Neuron (in vitro differentiated cells): ENCODE data around the gene PPP6R3.

Source experiments
- H2AFZ ChIP-seq: one replicate; pipeline ENCODE4 v1.6.1; 2013; ENCODE audit warnings: low read depth, mild to moderate bottlenecking, inconsistent platforms, low read length, moderate library complexity
- H3K27me3 ChIP-seq: one replicate; pipeline ENCODE4 v1.6.1; 2013; ENCODE audit warnings: low read length; ENCODE audit not compliant: insufficient read depth
- H3K36me3 ChIP-seq: one replicate; pipeline ENCODE4 v1.6.1; 2013; ENCODE audit warnings: low read length; ENCODE audit not compliant: insufficient read depth
- H3K4me1 ChIP-seq: one replicate; pipeline ENCODE4 v1.6.1; 2013; ENCODE audit warnings: low read length; ENCODE audit not compliant: insufficient read depth
- H3K4me3 ChIP-seq: 2 replicates; pipeline ENCODE4 v1.5.1; 2013; ENCODE audit warnings: mild to moderate bottlenecking, low read length, moderate library complexity
- H3K9me3 ChIP-seq: one replicate; pipeline ENCODE4 v1.6.1; 2013; ENCODE audit warnings: low read length

The PPP6R3 gene

DNA sequence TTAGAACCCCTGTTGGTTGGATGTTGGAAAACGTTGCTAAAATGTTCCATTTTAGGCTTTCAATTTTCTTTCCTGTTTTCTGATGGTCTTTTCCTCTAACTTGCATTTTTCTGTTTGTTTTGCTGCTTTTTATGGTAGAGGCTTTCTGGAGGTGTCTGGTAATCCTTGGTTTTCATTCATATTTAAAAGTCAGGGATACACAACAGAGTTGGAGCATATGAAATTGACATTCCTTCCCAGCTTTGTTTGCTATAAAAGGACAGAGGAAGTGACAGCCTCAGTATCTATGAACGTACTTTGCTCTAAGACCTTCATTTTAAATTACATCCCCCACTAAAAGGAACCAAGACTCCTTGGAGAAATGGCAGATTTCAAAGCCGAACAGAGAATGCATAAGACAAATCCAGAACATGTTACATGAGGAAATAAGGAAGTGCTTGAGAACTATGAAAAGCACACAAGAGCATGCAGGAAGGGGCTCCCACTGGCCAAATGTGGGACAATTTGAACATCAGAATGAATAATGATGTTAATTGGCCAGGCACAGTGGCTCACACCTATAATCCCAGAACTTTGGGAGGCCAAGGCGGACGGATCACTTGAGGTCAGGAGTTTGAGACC is 56.7 kb downstream of the PPP6R3 start:
- Histone ChIP-seq H3K36me3 (peaks cover 62% of the 10 kb centered on the region), H3K9me3 (no peaks in the 10 kb centered on the region), H3K4me3 (no peak overlapping the region), H3K4me1 (no peaks in the 10 kb centered on the region), H2AFZ (no peak overlapping the region), H3K27me3 (no peaks in the 10 kb centered on the region)

DNA sequence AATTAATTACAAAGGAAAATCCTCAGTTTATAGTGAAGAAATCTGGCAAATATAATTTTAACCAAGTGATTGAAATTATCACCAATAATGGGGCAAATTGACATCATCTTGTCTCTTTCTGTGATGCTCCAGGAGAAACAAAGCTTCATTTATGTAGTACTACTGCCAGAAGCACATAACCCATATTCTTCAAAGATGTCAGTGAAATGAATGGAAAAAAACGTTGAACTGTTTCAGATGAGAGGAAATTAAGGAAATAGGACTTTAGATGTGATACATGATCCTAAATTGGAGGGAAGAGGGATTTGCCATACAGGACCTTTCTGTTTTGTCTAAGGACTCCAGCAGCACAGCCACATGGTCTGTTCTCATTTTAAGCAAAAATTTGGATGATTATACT is 57.6 kb downstream of the PPP6R3 start:
- no peaks in the 10 kb centered on the region for H3K9me3 ChIP-seq
- H2AFZ ChIP-seq: no peak overlapping the region
- H3K27me3 ChIP-seq: no peaks in the 10 kb centered on the region
- no peak overlapping the region for H3K4me3 ChIP-seq
- no peaks in the 10 kb centered on the region for H3K4me1 ChIP-seq
- peaks cover 63% of the 10 kb centered on the region for H3K36me3 ChIP-seq

- H3K4me1 ChIP-seq: no peaks in the 10 kb centered on the region
- H3K4me3 ChIP-seq: no peak overlapping the region
- H3K27me3 ChIP-seq: no peaks in the 10 kb centered on the region
- peaks cover 68% of the 10 kb centered on the region for H3K36me3 ChIP-seq
- H2AFZ ChIP-seq: no peak overlapping the region
- H3K9me3 ChIP-seq: no peaks in the 10 kb centered on the region
Observed at GRCh38 chr11:68521969-68522652, 61.6 kb downstream of the PPP6R3 start.

- H2AFZ ChIP-seq: no peak overlapping the region
- H3K27me3 ChIP-seq: no peaks in the 10 kb centered on the region
- H3K36me3 ChIP-seq: peaks cover 77% of the 10 kb centered on the region
- H3K4me1 ChIP-seq: no peaks in the 10 kb centered on the region
- H3K9me3 ChIP-seq: no peaks in the 10 kb centered on the region
- no peak overlapping the region for H3K4me3 ChIP-seq
Observed at GRCh38 chr11:68523033-68523432, 62.5 kb downstream of the PPP6R3 start.

DNA sequence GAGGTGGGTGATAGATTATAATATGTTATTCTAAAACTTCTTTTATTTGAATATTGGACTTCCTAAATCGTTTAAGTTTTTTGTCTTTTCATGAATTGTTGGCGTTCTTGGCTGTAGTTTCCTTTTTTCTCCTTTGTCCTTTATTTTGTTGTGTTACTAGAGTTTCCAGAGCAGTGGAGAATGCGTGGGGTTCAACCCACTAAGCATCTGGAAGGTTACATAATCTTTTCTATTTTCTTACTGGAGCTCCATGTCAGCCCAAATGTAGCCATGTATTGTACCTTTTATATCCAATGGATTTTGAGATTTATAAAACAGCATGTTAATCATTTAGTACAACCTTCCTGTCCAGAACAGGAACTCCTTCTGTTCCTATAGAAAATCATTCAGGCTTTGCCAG is 63.2 kb downstream of the PPP6R3 start:
- Histone ChIP-seq H3K4me3 (no peak overlapping the region), H3K9me3 (no peaks in the 10 kb centered on the region), H3K4me1 (no peaks in the 10 kb centered on the region), H3K36me3 (peaks cover 81% of the 10 kb centered on the region), H2AFZ (no peak overlapping the region), H3K27me3 (no peaks in the 10 kb centered on the region)

DNA sequence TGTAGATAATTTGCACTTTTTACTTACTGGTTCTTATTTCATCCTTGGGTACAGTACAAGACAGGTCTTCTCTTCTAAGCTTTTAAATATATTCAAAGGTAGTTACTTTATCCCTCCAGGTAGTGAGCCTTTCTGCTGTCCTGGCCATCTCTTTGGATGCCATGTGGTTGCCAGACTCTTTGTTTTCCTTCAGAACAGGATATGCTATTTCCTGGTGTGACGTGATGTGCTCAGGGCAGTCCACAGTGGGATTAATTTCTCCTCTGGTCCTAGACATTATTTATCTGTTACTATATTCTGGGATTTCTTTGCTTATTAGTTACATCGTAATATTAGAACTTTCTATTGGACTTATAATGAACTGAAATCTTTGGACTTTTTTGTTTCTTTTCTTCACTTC is 63.7 kb downstream of the PPP6R3 start:
- Histone ChIP-seq H3K4me3 (no peak overlapping the region), H3K4me1 (no peaks in the 10 kb centered on the region), H3K36me3 (peaks cover 83% of the 10 kb centered on the region), H3K9me3 (no peaks in the 10 kb centered on the region), H2AFZ (no peak overlapping the region), H3K27me3 (no peaks in the 10 kb centered on the region)

- Histone ChIP-seq H2AFZ (no peak overlapping the region), H3K36me3 (peaks cover 82% of the 10 kb centered on the region), H3K4me3 (no peak overlapping the region), H3K4me1 (no peaks in the 10 kb centered on the region), H3K9me3 (no peaks in the 10 kb centered on the region), H3K27me3 (no peaks in the 10 kb centered on the region)
Observed at GRCh38 chr11:68524681-68525080, 64.1 kb downstream of the PPP6R3 start.

DNA sequence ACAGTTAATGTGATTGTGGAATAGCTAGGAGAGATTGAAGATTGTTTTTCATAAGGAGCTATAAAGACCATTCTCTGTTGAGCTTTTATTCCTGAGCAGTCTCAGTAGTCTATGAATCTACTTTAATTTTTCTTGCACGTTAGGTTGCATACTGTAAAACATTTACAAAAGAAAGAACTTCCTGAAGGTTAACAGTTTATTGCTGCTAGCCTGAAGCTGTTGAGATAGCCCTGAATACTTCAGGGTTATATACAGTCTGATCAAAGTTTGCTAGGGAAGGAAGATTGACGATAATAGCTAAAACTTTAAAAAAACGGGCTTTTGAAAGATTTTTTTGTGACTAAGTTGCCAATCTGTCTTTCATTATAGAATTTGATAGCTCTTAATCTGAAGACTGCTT is 64.8 kb downstream of the PPP6R3 start:
- H3K9me3 ChIP-seq: no peaks in the 10 kb centered on the region
- no peaks in the 10 kb centered on the region for H3K4me1 ChIP-seq
- H3K4me3 ChIP-seq: no peak overlapping the region
- no peaks in the 10 kb centered on the region for H3K27me3 ChIP-seq
- H3K36me3 ChIP-seq: peaks cover 76% of the 10 kb centered on the region
- no peak overlapping the region for H2AFZ ChIP-seq

GRCh38 chr11:68525930-68526329 is 65.4 kb downstream of the PPP6R3 start:
- Histone ChIP-seq H3K4me1 (no peaks in the 10 kb centered on the region), H3K27me3 (no peaks in the 10 kb centered on the region), H2AFZ (no peak overlapping the region), H3K36me3 (peaks cover 75% of the 10 kb centered on the region), H3K4me3 (no peak overlapping the region), H3K9me3 (no peaks in the 10 kb centered on the region)

DNA sequence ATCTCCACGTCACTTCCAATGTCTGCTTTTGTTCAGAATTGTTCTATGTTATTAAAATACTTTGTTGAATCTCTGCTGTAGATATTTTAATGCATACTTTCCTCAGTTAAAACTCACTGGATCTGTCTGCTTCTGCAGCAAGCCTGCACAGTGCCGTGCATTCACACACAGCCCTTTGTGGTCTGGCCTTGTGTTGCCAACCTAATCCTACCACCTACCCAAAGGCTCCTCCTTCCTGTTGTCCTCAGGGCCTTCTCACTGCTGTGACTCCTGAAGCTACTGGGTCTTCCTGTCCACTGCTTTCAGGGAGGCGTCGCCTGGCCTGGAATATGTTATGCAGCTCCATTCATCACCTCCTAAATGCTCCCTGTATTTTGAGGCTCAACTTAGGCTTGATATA is 67.0 kb downstream of the PPP6R3 start:
- H3K4me3 ChIP-seq: no peak overlapping the region
- no peak overlapping the region for H2AFZ ChIP-seq
- H3K27me3 ChIP-seq: no peaks in the 10 kb centered on the region
- no peaks in the 10 kb centered on the region for H3K9me3 ChIP-seq
- no peaks in the 10 kb centered on the region for H3K4me1 ChIP-seq
- peaks cover 62% of the 10 kb centered on the region for H3K36me3 ChIP-seq

- Histone ChIP-seq H3K36me3 (peaks cover 56% of the 10 kb centered on the region), H3K9me3 (no peaks in the 10 kb centered on the region), H2AFZ (no peak overlapping the region), H3K27me3 (no peaks in the 10 kb centered on the region), H3K4me3 (no peak overlapping the region), H3K4me1 (no peaks in the 10 kb centered on the region)
Observed at GRCh38 chr11:68528630-68529029, 68.1 kb downstream of the PPP6R3 start.

- Histone ChIP-seq H3K4me1 (no peaks in the 10 kb centered on the region), H3K4me3 (no peak overlapping the region), H2AFZ (no peak overlapping the region), H3K9me3 (no peaks in the 10 kb centered on the region), H3K36me3 (peaks cover 44% of the 10 kb centered on the region), H3K27me3 (no peaks in the 10 kb centered on the region)
Observed at GRCh38 chr11:68531129-68531693, 70.7 kb downstream of the PPP6R3 start.

- H3K9me3 ChIP-seq: no peaks in the 10 kb centered on the region
- H3K27me3 ChIP-seq: no peaks in the 10 kb centered on the region
- no peak overlapping the region for H3K4me3 ChIP-seq
- peaks cover 35% of the 10 kb centered on the region for H3K36me3 ChIP-seq
- H3K4me1 ChIP-seq: no peaks in the 10 kb centered on the region
- H2AFZ ChIP-seq: no peak overlapping the region
Observed at GRCh38 chr11:68532727-68533369, 72.3 kb downstream of the PPP6R3 start.
